ENCODE results near the gene EXOSC2. TPM values are rescaled to one million over a fixed set of nuclear protein-coding genes. Genes with fewer than 3 reads are reported as not detected.
A peak's percentile ranks its signal among the peaks of the same experiment; 100 is the strongest.

The EXOSC2 gene
- total and polyA plus RNA-seq, 2 of the 13 experiments (the other 11 are each of a cell fraction or from before 2014, with no cell fraction given), result 27.5 to 63.8 TPM

DNA sequence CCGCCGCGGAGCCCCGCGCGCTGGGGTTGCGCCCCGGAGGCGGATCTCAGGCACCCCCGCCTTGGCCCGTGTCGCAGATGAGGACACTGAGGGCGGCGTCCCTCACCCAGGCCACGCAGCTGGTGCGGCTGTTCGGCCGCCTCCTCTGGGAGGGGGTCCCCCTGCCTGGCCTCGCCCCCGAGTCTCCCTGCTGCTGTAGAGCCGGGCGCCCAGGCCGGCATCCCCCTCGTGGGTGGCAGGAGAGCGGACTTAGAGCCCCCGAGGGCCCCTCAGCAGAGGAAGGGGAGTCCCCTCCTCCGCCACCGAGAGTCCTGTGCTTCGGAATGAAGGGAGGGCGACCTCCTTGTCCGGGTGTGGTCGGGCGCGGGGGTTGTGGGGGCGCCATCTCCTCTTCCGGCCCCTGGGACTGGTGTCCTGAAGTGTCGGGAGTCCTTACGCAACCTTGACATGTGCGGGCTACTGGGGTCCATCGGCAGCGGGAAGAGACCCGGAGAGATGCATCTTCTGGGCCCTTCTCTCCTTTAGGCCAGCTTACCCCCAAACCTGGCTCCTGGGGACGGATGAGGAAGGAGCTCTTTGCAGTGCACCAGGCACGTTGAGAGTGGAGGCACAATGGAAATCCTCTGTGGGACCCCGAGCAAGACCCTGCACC is 11.7 kb upstream of the EXOSC2 start (continued):
- TF ChIP-seq ZFP91 (CRISPR knock-in tag; IDR thresholded peaks at IDR 0.05; ENCODE audit: borderline replicate concordance) (0 out of 2 replicates have a peak, but pooled peaks have one; percentile 7), NFYC (CRISPR knock-in tag; IDR thresholded peaks at IDR 0.05) (no peak), ZBTB10 (CRISPR knock-in tag; IDR thresholded peaks at IDR 0.05; ENCODE audit: borderline replicate concordance) (no peak), ZNF232 (CRISPR knock-in tag; IDR thresholded peaks at IDR 0.05; ENCODE audit: borderline replicate concordance) (peak; percentile 10; the same call in 1 of the 2 replicates), ZNF687 (CRISPR knock-in tag; IDR thresholded peaks at IDR 0.05) (peak; percentile 50), GTF2F1 (IDR thresholded peaks at IDR 0.05; ENCODE audit: low read length) (no peak), ZFY (CRISPR knock-in tag; IDR thresholded peaks at IDR 0.05) (peak; percentile 1; the same call in 1 of the 2 replicates), MAFK (conservative IDR thresholded peaks at IDR 0.05 in 1 of 2, IDR thresholded peaks at IDR 0.05 in 1 of 2; ENCODE audit: low read length in 2 of 2) (no peak), NONO (IDR thresholded peaks at IDR 0.05) (no peak), NONO (CRISPR knock-in tag; conservative IDR thresholded peaks at IDR 0.05) (no peak), GABPB1 (CRISPR knock-in tag; IDR thresholded peaks at IDR 0.05) (peak; percentile 21; the same call in 1 of the 2 replicates), SIX1 (CRISPR knock-in tag; IDR thresholded peaks at IDR 0.05; ENCODE audit: borderline replicate concordance) (no peak), POGZ (CRISPR knock-in tag; IDR thresholded peaks at IDR 0.05) (no peak), ZBTB49 (CRISPR knock-in tag; IDR thresholded peaks at IDR 0.05; ENCODE audit: borderline replicate concordance) (no peak)
- TF ChIP-seq, protein P1, sequence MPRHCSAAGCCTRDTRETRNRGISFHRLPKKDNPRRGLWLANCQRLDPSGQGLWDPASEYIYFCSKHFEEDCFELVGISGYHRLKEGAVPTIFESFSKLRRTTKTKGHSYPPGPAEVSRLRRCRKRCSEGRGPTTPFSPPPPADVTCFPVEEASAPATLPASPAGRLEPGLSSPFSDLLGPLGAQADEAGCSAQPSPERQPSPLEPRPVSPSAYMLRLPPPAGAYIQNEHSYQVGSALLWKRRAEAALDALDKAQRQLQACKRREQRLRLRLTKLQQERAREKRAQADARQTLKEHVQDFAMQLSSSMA (CRISPR knock-in tag; IDR thresholded peaks at IDR 0.05), result 0 out of 2 replicates have a peak, but pooled peaks have one; percentile 38
